Vagina (tissue), 2 donors: ENCODE results near the gene ZNF597.

Source experiments
- POLR2A ChIP-seq, 2 donors: fragments of 450-650 bp; IDR thresholded peaks; one replicate each; pipeline ENCODE4 v1.6.1; 2017; ENCODE audit warnings: antibody characterized with exemption in 2 of 2, mild to moderate bottlenecking in 2 of 2, moderate library complexity in 2 of 2
- TF ChIP-seq, protein P1 (sequence below), 3 experiments: fragments of 450-650 bp in 2 of 3; fragments of 200-600 bp in 1 of 3; sonication (generic) in 1 of 3; IDR thresholded peaks; one replicate each; pipeline ENCODE4 v1.5.1; 2017 to 2019; ENCODE audit warnings: antibody characterized with exemption in 3 of 3, mild to moderate bottlenecking in 2 of 3, moderate library complexity in 2 of 3

DNA sequence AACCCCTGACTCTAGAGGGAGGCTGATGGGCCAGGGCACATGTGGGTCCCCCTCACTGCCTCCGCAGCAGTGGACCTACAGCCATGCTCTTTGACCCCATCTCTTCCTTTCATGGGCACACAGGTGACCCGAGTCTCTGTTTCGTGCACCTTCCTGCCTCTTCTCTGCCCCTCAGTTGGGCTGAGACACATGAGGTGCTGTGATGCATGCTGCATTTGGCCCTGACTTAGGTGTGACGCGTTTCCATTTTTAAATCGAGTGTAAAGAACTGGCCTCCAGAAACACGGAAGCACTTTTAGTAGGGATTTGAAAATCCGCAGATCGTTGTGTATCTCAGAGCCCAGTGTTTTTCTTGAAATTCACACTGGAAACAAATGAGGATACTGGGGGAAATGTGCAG is 27.4 kb upstream of the ZNF597 start:
- TF ChIP-seq, protein P1, sequence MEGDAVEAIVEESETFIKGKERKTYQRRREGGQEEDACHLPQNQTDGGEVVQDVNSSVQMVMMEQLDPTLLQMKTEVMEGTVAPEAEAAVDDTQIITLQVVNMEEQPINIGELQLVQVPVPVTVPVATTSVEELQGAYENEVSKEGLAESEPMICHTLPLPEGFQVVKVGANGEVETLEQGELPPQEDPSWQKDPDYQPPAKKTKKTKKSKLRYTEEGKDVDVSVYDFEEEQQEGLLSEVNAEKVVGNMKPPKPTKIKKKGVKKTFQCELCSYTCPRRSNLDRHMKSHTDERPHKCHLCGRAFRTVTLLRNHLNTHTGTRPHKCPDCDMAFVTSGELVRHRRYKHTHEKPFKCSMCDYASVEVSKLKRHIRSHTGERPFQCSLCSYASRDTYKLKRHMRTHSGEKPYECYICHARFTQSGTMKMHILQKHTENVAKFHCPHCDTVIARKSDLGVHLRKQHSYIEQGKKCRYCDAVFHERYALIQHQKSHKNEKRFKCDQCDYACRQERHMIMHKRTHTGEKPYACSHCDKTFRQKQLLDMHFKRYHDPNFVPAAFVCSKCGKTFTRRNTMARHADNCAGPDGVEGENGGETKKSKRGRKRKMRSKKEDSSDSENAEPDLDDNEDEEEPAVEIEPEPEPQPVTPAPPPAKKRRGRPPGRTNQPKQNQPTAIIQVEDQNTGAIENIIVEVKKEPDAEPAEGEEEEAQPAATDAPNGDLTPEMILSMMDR (IDR thresholded peaks at IDR 0.05) = no peak
- no peak for TF ChIP-seq POLR2A (IDR thresholded peaks at IDR 0.05)
